Endodermal cell (in vitro differentiated cells): ENCODE data around the gene C1QL1. TPM values are rescaled to one million over a fixed set of nuclear protein-coding genes. Genes with fewer than 3 reads are reported as not detected.

Experiments used
- DNase-seq: peaks from one replicate; pipeline ENCODE4 v3.0.0-alpha.2; 2017
- H3K27ac ChIP-seq: 2 replicates; pipeline ENCODE4 v1.5.1; 2013; ENCODE audit warnings: mild to moderate bottlenecking, low read depth, low read length, moderate library complexity
- H3K27me3 ChIP-seq: 2 replicates; pipeline ENCODE4 v1.6.1; 2013; ENCODE audit warnings: mild to moderate bottlenecking, low read length, moderate library complexity; ENCODE audit not compliant: insufficient read depth, control insufficient read depth, poor library complexity, severe bottlenecking
- H3K36me3 ChIP-seq: 2 replicates; pipeline ENCODE4 v1.7.0; 2013; ENCODE audit warnings: mild to moderate bottlenecking, low read length, moderate library complexity; ENCODE audit not compliant: control insufficient read depth, insufficient read depth
- H3K4me1 ChIP-seq: one replicate; pipeline ENCODE4 v1.7.0; 2013; ENCODE audit warnings: low read length; ENCODE audit not compliant: control insufficient read depth, insufficient read depth
- H3K4me3 ChIP-seq: 2 replicates; pipeline ENCODE4 v1.5.1; 2013; ENCODE audit warnings: mild to moderate bottlenecking, low read length, moderate library complexity
- H3K9ac ChIP-seq: 2 replicates; pipeline ENCODE4 v1.6.1; 2013; ENCODE audit warnings: mild to moderate bottlenecking, low read length, moderate library complexity; ENCODE audit not compliant: poor library complexity, severe bottlenecking; ENCODE audit errors: extremely low read depth
- H3K9me3 ChIP-seq: 2 replicates; pipeline ENCODE4 v1.6.1; 2013; ENCODE audit warnings: mild to moderate bottlenecking, low read length, moderate library complexity; ENCODE audit not compliant: control insufficient read depth
- H3K27ac Mint-ChIP-seq: 2 replicates; pipeline ENCODE4 v1.8.0; 2020; ENCODE audit warnings: mixed read lengths
- H3K27me3 Mint-ChIP-seq: 2 replicates; pipeline ENCODE4 v1.8.0; 2021; ENCODE audit warnings: mild to moderate bottlenecking, mixed read lengths; ENCODE audit not compliant: insufficient read depth
- H3K36me3 Mint-ChIP-seq: 2 replicates; pipeline ENCODE4 v1.8.0; 2020; ENCODE audit warnings: low read depth, mixed read lengths
- H3K4me1 Mint-ChIP-seq: 2 replicates; pipeline ENCODE4 v1.8.0; 2020; ENCODE audit warnings: mixed read lengths
- H3K4me3 Mint-ChIP-seq: 2 replicates; pipeline ENCODE4 v1.8.0; 2020; ENCODE audit warnings: mild to moderate bottlenecking, moderate library complexity, mixed read lengths
- H3K9me3 Mint-ChIP-seq: 2 replicates; pipeline ENCODE4 v1.8.0; 2020; ENCODE audit warnings: mild to moderate bottlenecking, mixed read lengths
- WGBS, 2 experiments: methylation state at CpG; one replicate each; pipeline versions ENCODE4 v1.1.5 to v1.1.7; 2013; ENCODE audit warnings: missing lambda C conversion rate in 2 of 2, mixed read lengths in 1 of 2; ENCODE audit not compliant: insufficient coverage in 1 of 2, insufficient read length in 1 of 2; 5-methylcytosine and 5-hydroxymethylcytosine counted together
- total RNA-seq, 2 donors: library from RNA; stranded (reverse); fragmentation: NEBNext Ultra II Directional in 1 of 2; extraction: Animal tissue kit (Norgen Biotek cat#: 25700) in 1 of 2; gene quantifications; 2 replicates in 1 of 2; 3 replicates in 1 of 2; pipeline ENCODE4 v1.2.1, GENCODE V29; 2021
- TF ChIP-seq, protein P1 (sequence below): fragments of 200-600 bp; sonication (generic); conservative IDR thresholded peaks from 2 replicates; pipeline ENCODE4 v1.5.0; 2021; ENCODE audit warnings: antibody characterized with exemption, mild to moderate bottlenecking

C1QL1 gene
- total RNA-seq, 2 donors from 2014 or later = 1.4 to 2.7 TPM

DNA sequence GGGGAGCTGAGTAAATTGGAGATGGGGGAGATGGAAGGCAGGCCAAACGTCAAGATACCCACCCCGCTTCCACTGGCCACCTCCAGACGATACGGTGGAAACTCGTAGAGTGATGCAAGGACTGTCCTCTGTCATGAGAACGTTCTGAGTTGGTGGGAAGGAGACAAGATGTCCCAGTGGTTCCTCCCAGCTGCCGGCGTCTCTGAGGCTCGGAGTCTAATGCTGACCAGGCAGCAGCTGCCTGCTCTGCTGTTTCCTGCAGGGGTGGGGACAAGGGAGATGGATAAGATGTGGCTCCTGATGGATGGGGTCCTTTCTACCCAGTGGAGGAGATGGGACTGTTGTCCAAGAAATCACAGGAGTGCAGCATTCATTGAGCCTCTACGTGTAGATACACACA is 28.2 kb upstream of the C1QL1 start:
- Mint-ChIP-seq H3K36me3 (no peaks in the 10 kb centered on the region), H3K4me1 (peaks cover 22% of the 10 kb centered on the region), H3K27ac (no peak overlapping the region), H3K27me3 (peaks cover 8% of the 10 kb centered on the region), H3K4me3 (no peak overlapping the region), H3K9me3 (peaks cover 15% of the 10 kb centered on the region)
- TF ChIP-seq, protein P1, sequence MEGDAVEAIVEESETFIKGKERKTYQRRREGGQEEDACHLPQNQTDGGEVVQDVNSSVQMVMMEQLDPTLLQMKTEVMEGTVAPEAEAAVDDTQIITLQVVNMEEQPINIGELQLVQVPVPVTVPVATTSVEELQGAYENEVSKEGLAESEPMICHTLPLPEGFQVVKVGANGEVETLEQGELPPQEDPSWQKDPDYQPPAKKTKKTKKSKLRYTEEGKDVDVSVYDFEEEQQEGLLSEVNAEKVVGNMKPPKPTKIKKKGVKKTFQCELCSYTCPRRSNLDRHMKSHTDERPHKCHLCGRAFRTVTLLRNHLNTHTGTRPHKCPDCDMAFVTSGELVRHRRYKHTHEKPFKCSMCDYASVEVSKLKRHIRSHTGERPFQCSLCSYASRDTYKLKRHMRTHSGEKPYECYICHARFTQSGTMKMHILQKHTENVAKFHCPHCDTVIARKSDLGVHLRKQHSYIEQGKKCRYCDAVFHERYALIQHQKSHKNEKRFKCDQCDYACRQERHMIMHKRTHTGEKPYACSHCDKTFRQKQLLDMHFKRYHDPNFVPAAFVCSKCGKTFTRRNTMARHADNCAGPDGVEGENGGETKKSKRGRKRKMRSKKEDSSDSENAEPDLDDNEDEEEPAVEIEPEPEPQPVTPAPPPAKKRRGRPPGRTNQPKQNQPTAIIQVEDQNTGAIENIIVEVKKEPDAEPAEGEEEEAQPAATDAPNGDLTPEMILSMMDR = no peak
- no peak for DNase-seq
- WGBS, 2 experiments = 93 to 96% methylated on average over 9 of the region's 10 CpGs
- Histone ChIP-seq H3K27me3 (no peaks in the 10 kb centered on the region), H3K4me1 (peaks cover 7% of the 10 kb centered on the region), H3K9ac (no peak overlapping the region), H3K4me3 (no peak overlapping the region), H3K27ac (no peak overlapping the region), H3K9me3 (peaks cover 9% of the 10 kb centered on the region), H3K36me3 (no peaks in the 10 kb centered on the region)

DNA sequence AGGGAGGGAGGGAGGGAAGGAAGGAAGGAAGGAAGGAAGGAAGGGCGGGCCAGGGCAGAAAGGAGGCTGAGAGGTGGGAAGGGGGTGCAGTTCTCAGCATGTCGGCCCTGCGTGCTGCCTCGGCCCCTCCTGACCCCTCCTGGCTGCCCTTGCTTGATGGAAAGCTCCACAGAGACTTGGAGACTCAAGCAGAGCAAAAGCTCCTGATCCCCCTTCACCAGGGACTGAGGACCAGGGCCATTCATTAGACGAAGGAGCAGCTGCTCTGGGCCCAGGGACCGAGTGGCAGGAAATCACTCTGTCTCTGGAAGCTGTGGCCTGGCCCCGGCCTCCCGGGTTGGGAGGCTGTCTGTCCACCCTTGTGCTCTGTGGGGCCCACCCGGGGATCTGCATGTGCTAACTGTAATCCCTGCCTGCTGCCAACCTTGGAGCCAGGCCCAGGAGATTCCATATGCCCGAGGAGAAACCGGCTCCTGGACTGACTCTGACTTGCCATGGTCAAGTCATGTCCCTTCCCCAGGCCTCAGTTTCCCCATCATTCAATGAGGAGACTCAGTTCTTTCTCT is 27.4 kb upstream of the C1QL1 start:
- WGBS, 2 experiments = 74 to 80% methylated on average over 4 to 11 of the region's 11 CpGs
- no peak overlapping the region for H3K9ac ChIP-seq
- H3K36me3 Mint-ChIP-seq = no peaks in the 10 kb centered on the region
- H3K27ac ChIP-seq = no peak overlapping the region
- no peaks in the 10 kb centered on the region for H3K36me3 ChIP-seq
- H3K4me1 ChIP-seq = peaks cover 7% of the 10 kb centered on the region
- H3K27me3 ChIP-seq = no peaks in the 10 kb centered on the region
- peaks cover 13% of the 10 kb centered on the region for H3K9me3 Mint-ChIP-seq
- H3K4me3 ChIP-seq = no peak overlapping the region
- H3K27me3 Mint-ChIP-seq = peaks cover 8% of the 10 kb centered on the region
- TF ChIP-seq, protein P1 = no peak
- H3K27ac Mint-ChIP-seq = no peak overlapping the region
- DNase-seq = no peak
- H3K9me3 ChIP-seq = peaks cover 9% of the 10 kb centered on the region
- H3K4me1 Mint-ChIP-seq = peaks cover 19% of the 10 kb centered on the region
- no peak overlapping the region for H3K4me3 Mint-ChIP-seq

DNA sequence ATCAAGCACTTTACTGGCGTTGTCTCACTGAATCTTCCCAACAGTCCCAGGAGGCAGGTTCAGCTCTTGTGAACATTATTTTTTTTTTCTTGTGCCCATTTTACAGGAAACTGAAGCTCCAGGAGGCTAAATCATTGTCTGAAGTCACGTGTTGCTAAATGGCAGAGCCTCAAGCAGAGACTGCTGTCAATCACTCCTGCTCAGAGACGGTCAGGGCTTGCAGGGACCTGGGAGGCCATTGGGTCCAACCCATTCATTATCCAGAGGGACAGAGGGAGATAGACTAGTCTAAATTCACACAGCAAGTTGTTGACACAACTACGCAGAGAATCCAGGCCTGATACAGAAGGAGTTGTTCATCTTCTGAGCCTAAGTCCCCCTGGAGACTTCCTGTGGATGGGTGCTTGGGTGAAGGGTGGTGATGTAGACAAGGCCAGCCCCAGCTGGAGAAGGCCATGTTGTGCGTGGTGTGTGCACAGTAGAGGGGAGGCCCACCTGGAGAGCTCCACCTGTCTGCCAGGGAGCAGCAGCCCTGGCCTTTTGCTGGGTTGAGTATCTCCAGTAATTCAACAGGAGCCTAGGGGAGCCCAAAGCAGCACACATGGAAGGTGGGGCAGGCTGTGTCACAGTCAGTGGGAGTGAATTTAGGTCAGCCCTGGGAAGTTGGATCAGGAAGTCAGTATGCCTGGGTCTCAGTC is 24.3 kb upstream of the C1QL1 start:
- no peak for DNase-seq
- no peak overlapping the region for H3K9ac ChIP-seq
- Mint-ChIP-seq H3K27me3 (peaks cover 8% of the 10 kb centered on the region), H3K9me3 (no peaks in the 10 kb centered on the region), H3K27ac (no peak overlapping the region), H3K4me3 (no peak overlapping the region), H3K4me1 (peaks cover 12% of the 10 kb centered on the region), H3K36me3 (no peaks in the 10 kb centered on the region)
- no peak overlapping the region for H3K4me3 ChIP-seq
- no peaks in the 10 kb centered on the region for H3K36me3 ChIP-seq
- TF ChIP-seq, protein P1 = no peak
- no peak overlapping the region for H3K27ac ChIP-seq
- no peaks in the 10 kb centered on the region for H3K9me3 ChIP-seq
- H3K4me1 ChIP-seq = no peaks in the 10 kb centered on the region
- WGBS, 2 experiments = 87 to 89% methylated on average over 5 of the region's 5 CpGs
- no peaks in the 10 kb centered on the region for H3K27me3 ChIP-seq
